GM23338 (cell line): ENCODE results near the gene ARMC7. TPM values are rescaled to one million over a fixed set of nuclear protein-coding genes. Genes with fewer than 3 reads are reported as not detected.
A peak's percentile ranks its signal among the peaks of the same experiment; 100 is the strongest.

Experiments
- ATAC-seq: fragments of 200-7000 bp; cut with Tn5 transposase; 3 replicates; pipeline ENCODE4 v1.9.1; 2020
- DNase-seq: peaks from one replicate; pipeline ENCODE4 v3.0.0-alpha.2; 2015; ENCODE audit warnings: low spot score
- H2AFZ ChIP-seq: fragments of 200-600 bp; sonication (generic); 2 replicates; pipeline ENCODE4 v1.8.0; 2016; ENCODE audit warnings: antibody characterized with exemption, mild to moderate bottlenecking, moderate library complexity
- H3F3A ChIP-seq: fragments of 200-600 bp; sonication (generic); replicated peaks from 2 replicates; pipeline ENCODE4 v1.8.0; 2017; ENCODE audit warnings: antibody characterized with exemption, mixed run types, low read depth
- H3K27ac ChIP-seq: fragments of 200-600 bp; sonication (generic); 2 replicates; pipeline ENCODE4 v1.6.1; 2016; ENCODE audit warnings: low read depth
- H3K27me3 ChIP-seq: fragments of 200-600 bp; sonication (generic); 2 replicates; pipeline ENCODE4 v1.8.0; 2016; ENCODE audit warnings: mild to moderate bottlenecking, mixed run types, moderate library complexity; ENCODE audit not compliant: insufficient read depth
- H3K36me3 ChIP-seq: fragments of 200-600 bp; sonication (generic); 2 replicates; pipeline ENCODE4 v1.8.0; 2016; ENCODE audit warnings: mild to moderate bottlenecking; ENCODE audit not compliant: insufficient read depth
- H3K4me1 ChIP-seq: fragments of 200-600 bp; sonication (generic); 2 replicates; pipeline ENCODE4 v1.8.0; 2016; ENCODE audit warnings: mild to moderate bottlenecking, moderate library complexity; ENCODE audit not compliant: insufficient read depth
- H3K4me2 ChIP-seq: fragments of 200-600 bp; sonication (generic); 2 replicates; pipeline ENCODE4 v1.7.1; 2017; ENCODE audit warnings: mixed run types
- H3K4me3 ChIP-seq: fragments of 200-600 bp; sonication (generic); 2 replicates; pipeline ENCODE4 v1.6.1; 2016; ENCODE audit warnings: mixed run types
- H3K79me2 ChIP-seq: fragments of 200-600 bp; sonication (generic); replicated peaks from 2 replicates; pipeline ENCODE4 v1.8.0; 2017; ENCODE audit warnings: mild to moderate bottlenecking; ENCODE audit not compliant: insufficient read depth
- H3K9me2 ChIP-seq: fragments of 200-600 bp; sonication (generic); 2 replicates; pipeline ENCODE4 v1.8.0; 2017; ENCODE audit not compliant: insufficient read depth
- H4K20me1 ChIP-seq: fragments of 200-600 bp; sonication (generic); replicated peaks from 2 replicates; pipeline ENCODE4 v1.8.0; 2017; ENCODE audit warnings: mild to moderate bottlenecking; ENCODE audit not compliant: insufficient read depth
- H3K27ac Mint-ChIP-seq: 2 replicates; pipeline ENCODE4 v1.8.0; 2020; ENCODE audit warnings: inconsistent platforms, mild to moderate bottlenecking, moderate library complexity, mixed read lengths
- H3K27me3 Mint-ChIP-seq: 3 replicates; pipeline ENCODE4 v1.8.0; 2022; ENCODE audit warnings: low read depth, mild to moderate bottlenecking, moderate library complexity, mixed read lengths, inconsistent platforms; ENCODE audit not compliant: insufficient read depth, poor library complexity
- H3K36me3 Mint-ChIP-seq: 3 replicates; pipeline ENCODE4 v1.8.0; 2021; ENCODE audit warnings: low read depth, mild to moderate bottlenecking, inconsistent platforms, moderate library complexity, mixed read lengths
- H3K4me1 Mint-ChIP-seq: 3 replicates; pipeline ENCODE4 v1.8.0; 2020; ENCODE audit warnings: mild to moderate bottlenecking, inconsistent platforms, mixed read lengths
- H3K4me3 Mint-ChIP-seq: 3 replicates; pipeline ENCODE4 v1.8.0; 2021; ENCODE audit warnings: moderate library complexity, mild to moderate bottlenecking, inconsistent platforms, mixed read lengths
- H3K9me3 Mint-ChIP-seq: 3 replicates; pipeline ENCODE4 v1.8.0; 2020; ENCODE audit warnings: moderate library complexity, mild to moderate bottlenecking, inconsistent platforms, mixed read lengths
- CREB1 ChIP-seq: fragments of 250-450 bp; sonication (Bioruptor Pico); IDR thresholded peaks from 2 replicates; pipeline ENCODE4 v1.5.0; 2020; ENCODE audit warnings: low read depth, mild to moderate bottlenecking, moderate library complexity
- EZH2 ChIP-seq: fragments of 200-600 bp; sonication (generic); IDR thresholded peaks from one replicate; pipeline ENCODE4 v1.8.0; 2017; ENCODE audit warnings: antibody characterized with exemption, mild to moderate bottlenecking, low read depth; ENCODE audit not compliant: unreplicated experiment
- EZH2phosphoT487 ChIP-seq: fragments of 200-600 bp; sonication (generic); IDR thresholded peaks from one replicate; pipeline ENCODE4 v1.8.1; 2018; ENCODE audit warnings: antibody characterized with exemption; ENCODE audit not compliant: unreplicated experiment
- JUNB ChIP-seq: IDR thresholded peaks from one replicate; pipeline ENCODE4 v1.6.1; 2016; ENCODE audit warnings: antibody characterized with exemption; ENCODE audit not compliant: unreplicated experiment
- NANOG ChIP-seq: IDR thresholded peaks from 2 replicates; pipeline ENCODE4 v1.6.1; 2016; ENCODE audit warnings: antibody characterized with exemption, borderline replicate concordance
- POLR2AphosphoS5 ChIP-seq: IDR thresholded peaks from 2 replicates; pipeline ENCODE4 v1.6.1; 2016; ENCODE audit warnings: antibody characterized with exemption, low read depth
- REST ChIP-seq: IDR thresholded peaks from one replicate; pipeline ENCODE4 v1.6.1; 2018; ENCODE audit warnings: antibody characterized with exemption; ENCODE audit not compliant: unreplicated experiment
- STAT1 ChIP-seq: IDR thresholded peaks from one replicate; pipeline ENCODE4 v1.6.1; 2016; ENCODE audit warnings: antibody characterized with exemption; ENCODE audit not compliant: unreplicated experiment
- ZNF114 ChIP-seq: fragments of 250-450 bp; sonication (Bioruptor Pico); IDR thresholded peaks from 2 replicates; pipeline ENCODE4 v1.5.0; 2020; ENCODE audit warnings: mild to moderate bottlenecking, moderate library complexity
- ZNF331 ChIP-seq: fragments of 250-450 bp; sonication (Bioruptor Pico); IDR thresholded peaks from 2 replicates; pipeline ENCODE4 v1.5.0; 2020; ENCODE audit warnings: low read depth, mild to moderate bottlenecking, moderate library complexity
- polyA plus RNA-seq: library from polyadenylated mRNA; unstranded; fragments of >200 nt; fragmentation: Nextera tagmentation; extraction: Ambion mirVana; gene quantifications from 2 replicates; pipeline ENCODE4 v1.2.1, GENCODE V29; 2016
- total RNA-seq: library from RNA; depleted of rRNA; stranded (reverse); fragments of >200 nt; shearing (Covaris generic); gene quantifications from 2 replicates; pipeline ENCODE4 v1.2.3, GENCODE V29; 2014
- TF ChIP-seq, protein P1 (sequence below), 2 experiments: fragments of 200-600 bp in 1 of 2; sonication (generic) in 1 of 2; conservative IDR thresholded peaks; 2 replicates each; pipeline versions ENCODE4 v1.5.1 to v1.6.1; 2016 to 2017; ENCODE audit warnings: antibody characterized with exemption in 2 of 2, low read depth in 2 of 2, mild to moderate bottlenecking in 2 of 2, moderate library complexity in 1 of 2
- TF ChIP-seq, protein P2 (sequence below): IDR thresholded peaks from 2 replicates; pipeline ENCODE4 v1.6.1; 2016; ENCODE audit warnings: antibody characterized with exemption
- TF ChIP-seq, protein P3 (sequence below): fragments of 250-450 bp; sonication (Bioruptor Pico); IDR thresholded peaks from 2 replicates; pipeline ENCODE4 v1.5.0; 2020; ENCODE audit warnings: mild to moderate bottlenecking, moderate library complexity

ARMC7 gene
- total and polyA plus RNA-seq, 2 experiments from 2014 or later, result 5.6 to 8.4 TPM

GRCh38 chr17:75114552-75115314 is 5.0 kb downstream of the ARMC7 start:
- peak overlapping the region; percentile 59 for H3K27ac ChIP-seq
- H3K9me2 ChIP-seq, result no peaks in the 10 kb centered on the region
- peak overlapping the region; percentile 43 for H3K27ac Mint-ChIP-seq
- H3K27me3 Mint-ChIP-seq, result peaks cover 7% of the 10 kb centered on the region
- peaks cover 18% of the 10 kb centered on the region; the same call in 2 of the 3 replicates for H3K36me3 Mint-ChIP-seq
- H3K4me3 Mint-ChIP-seq, result peak overlapping the region; percentile 25; the same call in 1 of the 3 replicates
- ATAC-seq (no peak), DNase-seq (no peak)
- peaks cover 14% of the 10 kb centered on the region; the same call in 1 of the 2 replicates for H3F3A ChIP-seq
- H3K4me2 ChIP-seq, result no peak overlapping the region
- H3K79me2 ChIP-seq, result peaks cover 17% of the 10 kb centered on the region
- H4K20me1 ChIP-seq, result no peaks in the 10 kb centered on the region; the same call in 1 of the 2 replicates
- H3K36me3 ChIP-seq, result no peaks in the 10 kb centered on the region
- H2AFZ ChIP-seq, result no peak overlapping the region
- peaks cover 21% of the 10 kb centered on the region for H3K4me1 Mint-ChIP-seq
- TF ChIP-seq CREB1 (no peak), JUNB (no peak), REST (no peak), NANOG (no peak), ZNF114 (CRISPR knock-in tag) (no peak), ZNF331 (CRISPR knock-in tag) (no peak), EZH2 (no peak), STAT1 (no peak), POLR2AphosphoS5 (no peak), EZH2phosphoT487 (no peak)
- TF ChIP-seq, protein P1, sequence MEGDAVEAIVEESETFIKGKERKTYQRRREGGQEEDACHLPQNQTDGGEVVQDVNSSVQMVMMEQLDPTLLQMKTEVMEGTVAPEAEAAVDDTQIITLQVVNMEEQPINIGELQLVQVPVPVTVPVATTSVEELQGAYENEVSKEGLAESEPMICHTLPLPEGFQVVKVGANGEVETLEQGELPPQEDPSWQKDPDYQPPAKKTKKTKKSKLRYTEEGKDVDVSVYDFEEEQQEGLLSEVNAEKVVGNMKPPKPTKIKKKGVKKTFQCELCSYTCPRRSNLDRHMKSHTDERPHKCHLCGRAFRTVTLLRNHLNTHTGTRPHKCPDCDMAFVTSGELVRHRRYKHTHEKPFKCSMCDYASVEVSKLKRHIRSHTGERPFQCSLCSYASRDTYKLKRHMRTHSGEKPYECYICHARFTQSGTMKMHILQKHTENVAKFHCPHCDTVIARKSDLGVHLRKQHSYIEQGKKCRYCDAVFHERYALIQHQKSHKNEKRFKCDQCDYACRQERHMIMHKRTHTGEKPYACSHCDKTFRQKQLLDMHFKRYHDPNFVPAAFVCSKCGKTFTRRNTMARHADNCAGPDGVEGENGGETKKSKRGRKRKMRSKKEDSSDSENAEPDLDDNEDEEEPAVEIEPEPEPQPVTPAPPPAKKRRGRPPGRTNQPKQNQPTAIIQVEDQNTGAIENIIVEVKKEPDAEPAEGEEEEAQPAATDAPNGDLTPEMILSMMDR (conservative IDR thresholded peaks at IDR 0.05; ENCODE audit: low read depth in 2 of 2), result no peak
- TF ChIP-seq, protein P2, sequence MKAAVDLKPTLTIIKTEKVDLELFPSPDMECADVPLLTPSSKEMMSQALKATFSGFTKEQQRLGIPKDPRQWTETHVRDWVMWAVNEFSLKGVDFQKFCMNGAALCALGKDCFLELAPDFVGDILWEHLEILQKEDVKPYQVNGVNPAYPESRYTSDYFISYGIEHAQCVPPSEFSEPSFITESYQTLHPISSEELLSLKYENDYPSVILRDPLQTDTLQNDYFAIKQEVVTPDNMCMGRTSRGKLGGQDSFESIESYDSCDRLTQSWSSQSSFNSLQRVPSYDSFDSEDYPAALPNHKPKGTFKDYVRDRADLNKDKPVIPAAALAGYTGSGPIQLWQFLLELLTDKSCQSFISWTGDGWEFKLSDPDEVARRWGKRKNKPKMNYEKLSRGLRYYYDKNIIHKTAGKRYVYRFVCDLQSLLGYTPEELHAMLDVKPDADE, result no peak
- TF ChIP-seq, protein P3, sequence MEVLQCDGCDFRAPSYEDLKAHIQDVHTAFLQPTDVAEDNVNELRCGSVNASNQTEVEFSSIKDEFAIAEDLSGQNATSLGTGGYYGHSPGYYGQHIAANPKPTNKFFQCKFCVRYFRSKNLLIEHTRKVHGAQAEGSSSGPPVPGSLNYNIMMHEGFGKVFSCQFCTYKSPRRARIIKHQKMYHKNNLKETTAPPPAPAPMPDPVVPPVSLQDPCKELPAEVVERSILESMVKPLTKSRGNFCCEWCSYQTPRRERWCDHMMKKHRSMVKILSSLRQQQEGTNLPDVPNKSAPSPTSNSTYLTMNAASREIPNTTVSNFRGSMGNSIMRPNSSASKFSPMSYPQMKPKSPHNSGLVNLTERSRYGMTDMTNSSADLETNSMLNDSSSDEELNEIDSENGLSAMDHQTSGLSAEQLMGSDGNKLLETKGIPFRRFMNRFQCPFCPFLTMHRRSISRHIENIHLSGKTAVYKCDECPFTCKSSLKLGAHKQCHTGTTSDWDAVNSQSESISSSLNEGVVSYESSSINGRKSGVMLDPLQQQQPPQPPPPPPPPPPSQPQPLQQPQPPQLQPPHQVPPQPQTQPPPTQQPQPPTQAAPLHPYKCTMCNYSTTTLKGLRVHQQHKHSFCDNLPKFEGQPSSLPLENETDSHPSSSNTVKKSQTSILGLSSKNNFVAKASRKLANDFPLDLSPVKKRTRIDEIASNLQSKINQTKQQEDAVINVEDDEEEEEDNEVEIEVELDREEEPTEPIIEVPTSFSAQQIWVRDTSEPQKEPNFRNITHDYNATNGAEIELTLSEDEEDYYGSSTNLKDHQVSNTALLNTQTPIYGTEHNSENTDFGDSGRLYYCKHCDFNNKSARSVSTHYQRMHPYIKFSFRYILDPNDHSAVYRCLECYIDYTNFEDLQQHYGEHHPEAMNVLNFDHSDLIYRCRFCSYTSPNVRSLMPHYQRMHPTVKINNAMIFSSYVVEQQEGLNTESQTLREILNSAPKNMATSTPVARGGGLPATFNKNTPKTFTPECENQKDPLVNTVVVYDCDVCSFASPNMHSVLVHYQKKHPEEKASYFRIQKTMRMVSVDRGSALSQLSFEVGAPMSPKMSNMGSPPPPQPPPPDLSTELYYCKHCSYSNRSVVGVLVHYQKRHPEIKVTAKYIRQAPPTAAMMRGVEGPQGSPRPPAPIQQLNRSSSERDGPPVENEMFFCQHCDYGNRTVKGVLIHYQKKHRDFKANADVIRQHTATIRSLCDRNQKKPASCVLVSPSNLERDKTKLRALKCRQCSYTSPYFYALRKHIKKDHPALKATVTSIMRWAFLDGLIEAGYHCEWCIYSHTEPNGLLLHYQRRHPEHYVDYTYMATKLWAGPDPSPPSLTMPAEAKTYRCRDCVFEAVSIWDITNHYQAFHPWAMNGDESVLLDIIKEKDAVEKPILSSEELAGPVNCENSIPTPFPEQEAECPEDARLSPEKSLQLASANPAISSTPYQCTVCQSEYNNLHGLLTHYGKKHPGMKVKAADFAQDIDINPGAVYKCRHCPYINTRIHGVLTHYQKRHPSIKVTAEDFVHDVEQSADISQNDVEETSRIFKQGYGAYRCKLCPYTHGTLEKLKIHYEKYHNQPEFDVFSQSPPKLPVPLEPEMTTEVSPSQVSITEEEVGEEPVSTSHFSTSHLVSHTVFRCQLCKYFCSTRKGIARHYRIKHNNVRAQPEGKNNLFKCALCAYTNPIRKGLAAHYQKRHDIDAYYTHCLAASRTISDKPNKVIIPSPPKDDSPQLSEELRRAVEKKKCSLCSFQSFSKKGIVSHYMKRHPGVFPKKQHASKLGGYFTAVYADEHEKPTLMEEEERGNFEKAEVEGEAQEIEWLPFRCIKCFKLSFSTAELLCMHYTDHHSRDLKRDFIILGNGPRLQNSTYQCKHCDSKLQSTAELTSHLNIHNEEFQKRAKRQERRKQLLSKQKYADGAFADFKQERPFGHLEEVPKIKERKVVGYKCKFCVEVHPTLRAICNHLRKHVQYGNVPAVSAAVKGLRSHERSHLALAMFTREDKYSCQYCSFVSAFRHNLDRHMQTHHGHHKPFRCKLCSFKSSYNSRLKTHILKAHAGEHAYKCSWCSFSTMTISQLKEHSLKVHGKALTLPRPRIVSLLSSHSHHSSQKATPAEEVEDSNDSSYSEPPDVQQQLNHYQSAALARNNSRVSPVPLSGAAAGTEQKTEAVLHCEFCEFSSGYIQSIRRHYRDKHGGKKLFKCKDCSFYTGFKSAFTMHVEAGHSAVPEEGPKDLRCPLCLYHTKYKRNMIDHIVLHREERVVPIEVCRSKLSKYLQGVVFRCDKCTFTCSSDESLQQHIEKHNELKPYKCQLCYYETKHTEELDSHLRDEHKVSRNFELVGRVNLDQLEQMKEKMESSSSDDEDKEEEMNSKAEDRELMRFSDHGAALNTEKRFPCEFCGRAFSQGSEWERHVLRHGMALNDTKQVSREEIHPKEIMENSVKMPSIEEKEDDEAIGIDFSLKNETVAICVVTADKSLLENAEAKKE (CRISPR knock-in tag), result no peak
- peaks cover 6% of the 10 kb centered on the region; the same call in 1 of the 2 replicates for H3K4me1 ChIP-seq
- no peak overlapping the region for H3K4me3 ChIP-seq
- no peaks in the 10 kb centered on the region for H3K27me3 ChIP-seq
- no peaks in the 10 kb centered on the region for H3K9me3 Mint-ChIP-seq
